ENCODE measurements around the gene PCSK6.
"Not testable (repeated sequence)": the region's sequence is repeated elsewhere in the genome, so short reads cannot be mapped to it uniquely, and the experiment has no call there.

Gene PCSK6

GRCh38 chr15:101376615-101377395 lies 112.7 kb downstream of the PCSK6 start:
- Histone ChIP-seq H3K27me3 (replicated peaks) (peaks cover 7% of the 10 kb centered on the region), H3K36me3 (replicated peaks) (no peaks in the 10 kb centered on the region), H3K27ac (no peak overlapping the region), H3K4me3 (ENCODE audit: low read depth, low read length) (no peak overlapping the region)
- no peak for DNase-seq
- no peak for TF ChIP-seq CTCF (IDR thresholded peaks at IDR 0.05; ENCODE audit: low read depth, low read length, missing control alignments)
- in situ Hi-C loops (cut with HindIII; ENCODE audit: low pct_ligation_motif_present, low sequenced_read_pairs): no loop called here

- H3K36me3 ChIP-seq (replicated peaks); in situ Hi-C loops (cut with HindIII; ENCODE audit: low pct_ligation_motif_present, low sequenced_read_pairs); H3K27me3 ChIP-seq (replicated peaks); H3K27ac ChIP-seq; DNase-seq; H3K4me3 ChIP-seq (ENCODE audit: low read depth, low read length): not testable (repeated sequence)
Measured at GRCh38 chr15:101375006-101375405, 114.5 kb downstream of the PCSK6 start.

GRCh38 chr15:101374326-101374725 lies 115.2 kb downstream of the PCSK6 start:
- Histone ChIP-seq H3K27ac (no peak overlapping the region), H3K27me3 (replicated peaks) (peaks cover 7% of the 10 kb centered on the region), H3K36me3 (replicated peaks) (no peaks in the 10 kb centered on the region), H3K4me3 (ENCODE audit: low read depth, low read length) (no peak overlapping the region)
- no peak for DNase-seq
- no peak for TF ChIP-seq CTCF (IDR thresholded peaks at IDR 0.05; ENCODE audit: low read depth, low read length, missing control alignments)
- in situ Hi-C loops (cut with HindIII; ENCODE audit: low pct_ligation_motif_present, low sequenced_read_pairs): no loop called here

- in situ Hi-C loops (cut with HindIII; ENCODE audit: low pct_ligation_motif_present, low sequenced_read_pairs): no loop called here
- Histone ChIP-seq H3K36me3 (replicated peaks) (no peaks in the 10 kb centered on the region), H3K4me3 (ENCODE audit: low read depth, low read length) (no peak overlapping the region), H3K27ac (no peak overlapping the region), H3K27me3 (replicated peaks) (peaks cover 7% of the 10 kb centered on the region)
- no peak for TF ChIP-seq CTCF (IDR thresholded peaks at IDR 0.05; ENCODE audit: low read depth, low read length, missing control alignments)
- no peak for DNase-seq
Measured at GRCh38 chr15:101373577-101373976, 115.9 kb downstream of the PCSK6 start.

GRCh38 chr15:101372960-101373525 lies 116.5 kb downstream of the PCSK6 start:
- Histone ChIP-seq H3K36me3 (replicated peaks) (no peaks in the 10 kb centered on the region), H3K27me3 (replicated peaks) (peaks cover 7% of the 10 kb centered on the region), H3K4me3 (ENCODE audit: low read depth, low read length) (no peak overlapping the region), H3K27ac (no peak overlapping the region)
- TF ChIP-seq CTCF (IDR thresholded peaks at IDR 0.05; ENCODE audit: low read depth, low read length, missing control alignments): no peak
- no peak for DNase-seq
- in situ Hi-C loops (cut with HindIII; ENCODE audit: low pct_ligation_motif_present, low sequenced_read_pairs): no loop called here

GRCh38 chr15:101372149-101372577 lies 117.3 kb downstream of the PCSK6 start:
- H3K27me3 ChIP-seq (replicated peaks): peaks cover 7% of the 10 kb centered on the region
- no peaks in the 10 kb centered on the region for H3K36me3 ChIP-seq (replicated peaks)
- no peak overlapping the region for H3K27ac ChIP-seq
- in situ Hi-C loops (cut with HindIII; ENCODE audit: low pct_ligation_motif_present, low sequenced_read_pairs): no loop called here
- DNase-seq: peak; percentile 20
- H3K4me3 ChIP-seq (ENCODE audit: low read depth, low read length): no peak overlapping the region
- TF ChIP-seq CTCF (IDR thresholded peaks at IDR 0.05; ENCODE audit: low read depth, low read length, missing control alignments): no peak

Data from brain microvascular endothelial cell (primary cell).